Right renal cortex interstitium (tissue), 3 donors: Measurements from ENCODE around the gene OGFR. TPM values are rescaled to one million over a fixed set of nuclear protein-coding genes. Genes with fewer than 3 reads are reported as not detected.

Source experiments
- DNase-seq, 3 donors: peaks; one replicate each; pipeline ENCODE4 v3.0.0-alpha.2; 2013; ENCODE audit warnings: low read depth in 3 of 3, low spot score in 2 of 3
- polyA plus RNA-seq, 3 donors: library from polyadenylated mRNA; unstranded; fragments of 120-200 nt; gene quantifications; one replicate each; pipeline ENCODE4 v1.2.1, GENCODE V29; 2013; ENCODE audit not compliant: insufficient read length in 3 of 3

Gene OGFR
- polyA plus RNA-seq, 3 donors, result 23.9 to 24.5 (median 24.2) TPM

GRCh38 chr20:62856931-62857619 is 52.4 kb downstream of the OGFR start:
- no peak for DNase-seq

DNA sequence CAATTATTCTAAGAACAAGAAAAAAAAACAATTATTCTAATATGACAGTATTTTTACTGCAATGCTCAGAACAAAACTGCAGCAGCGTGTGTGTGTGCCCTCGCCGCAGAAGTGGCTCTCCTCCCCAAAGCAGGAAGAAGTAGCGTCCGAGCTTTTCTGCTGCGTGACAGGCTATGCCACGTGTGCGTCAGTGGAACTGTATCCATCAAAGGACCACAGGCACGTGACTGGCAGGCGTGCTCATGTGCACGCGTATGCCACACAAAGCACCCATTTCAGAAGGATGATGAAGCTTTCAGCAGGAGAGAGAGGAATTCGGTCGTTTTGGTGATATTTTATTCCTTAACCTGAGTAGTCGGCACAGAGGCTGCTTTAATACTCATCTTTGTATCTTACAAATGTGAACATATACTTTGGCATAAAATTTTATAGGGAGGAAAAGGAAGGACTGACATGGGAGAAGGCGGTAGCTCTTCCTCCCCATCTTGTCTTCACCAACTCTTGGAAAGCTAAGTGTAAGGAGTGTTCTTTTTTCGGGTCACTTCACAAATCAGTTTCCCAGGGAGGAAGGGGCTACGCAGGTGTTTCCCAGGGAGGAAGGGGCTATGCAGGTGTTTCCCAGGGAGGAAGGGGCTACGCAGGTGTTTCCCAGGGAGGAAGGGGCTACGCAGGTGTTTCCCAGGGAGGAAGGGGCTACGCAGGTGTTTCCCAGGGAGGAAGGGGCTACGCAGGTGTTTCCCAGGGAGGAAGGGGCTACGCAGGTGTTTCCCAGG is 53.6 kb downstream of the OGFR start:
- no peak for DNase-seq

GRCh38 chr20:62859721-62860120 is 55.1 kb downstream of the OGFR start:
- no peak for DNase-seq

GRCh38 chr20:62860391-62860923 is 55.8 kb downstream of the OGFR start:
- DNase-seq, result no peak

DNA sequence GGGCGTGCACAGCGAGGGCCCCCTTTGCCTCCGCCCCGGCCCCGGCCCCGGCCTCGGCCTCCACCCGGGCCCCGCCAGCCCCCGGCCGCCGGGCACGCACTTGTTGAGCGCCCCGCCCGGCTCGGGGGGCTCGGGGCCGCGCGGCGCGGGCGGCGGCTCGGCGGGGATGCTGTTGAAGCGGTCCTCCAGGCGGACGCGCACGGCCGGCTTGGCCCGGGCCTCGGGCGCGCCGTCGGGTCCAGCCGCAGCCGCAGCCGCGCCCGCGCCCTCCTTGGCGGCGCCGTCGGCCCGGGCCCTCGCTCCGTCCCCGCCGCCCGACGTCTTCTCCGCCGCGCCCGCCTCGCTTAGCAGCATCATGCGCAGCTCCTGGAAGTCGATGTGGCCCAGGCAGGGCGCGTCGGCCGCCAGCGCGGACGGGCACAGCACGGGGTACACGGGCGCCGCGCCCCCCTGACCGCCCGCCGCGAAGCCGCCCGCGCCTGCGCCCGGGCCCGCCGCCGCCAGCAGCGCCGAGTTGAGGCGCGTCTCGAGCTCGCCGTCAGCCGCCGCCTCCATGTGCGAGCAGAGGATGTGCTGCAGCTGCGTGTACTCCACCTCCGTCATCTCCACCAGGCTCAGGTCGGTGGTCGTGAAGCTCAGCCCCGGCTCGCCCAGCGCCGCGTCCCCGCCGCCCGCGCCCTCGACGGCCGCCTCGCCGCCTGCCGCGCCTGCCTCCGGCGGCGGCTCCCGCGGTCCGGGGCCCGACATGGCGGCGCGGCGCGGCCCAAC is 56.5 kb downstream of the OGFR start:
- DNase-seq, result no peak

DNA sequence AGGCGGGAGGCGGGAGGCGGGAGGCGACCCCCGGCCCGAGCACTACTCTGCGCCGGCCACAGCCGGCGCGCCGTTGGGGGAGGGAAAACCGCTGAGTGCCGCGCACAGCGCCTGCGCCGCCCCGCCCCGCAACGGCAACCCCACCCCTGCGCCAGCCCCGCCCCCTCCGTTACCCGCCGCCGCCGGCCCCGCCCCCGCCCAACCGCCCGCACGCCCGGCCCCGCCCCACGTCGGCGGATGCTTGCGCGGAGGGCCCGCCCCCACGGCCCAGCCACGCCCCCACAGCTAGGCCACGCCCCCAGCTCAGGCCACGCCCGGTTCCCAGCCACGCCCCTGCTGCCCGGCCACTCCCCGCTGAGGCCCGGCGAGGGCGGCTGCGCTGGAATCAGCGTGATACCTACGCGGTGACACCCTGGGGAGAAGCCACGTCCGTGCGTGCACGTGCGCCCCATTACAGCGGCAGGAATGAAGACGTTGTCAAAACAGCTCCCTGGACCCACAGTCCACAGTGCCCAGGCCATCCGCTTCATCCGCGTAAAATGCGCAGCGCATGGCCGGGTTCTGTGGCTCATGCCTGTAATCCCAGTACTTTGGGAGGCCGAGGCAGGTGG is 57.2 kb downstream of the OGFR start, which contains the start of gene TCFL5:
TCFL5 (minus strand) TSS at position 97 of the 611 bp plus-strand sequence. CDS start 152 bp downstream, outside the sequence.
- no peak for DNase-seq

Other genes with a start within 250 kb of the OGFR start
- gene SLCO4A1, start 162.3 kb upstream of the OGFR start, polyA plus RNA-seq, result 1 to 10 TPM; 1.8 to 2.7 (median 2.3) TPM
- 1 to 10 TPM in 2 of 3 donors, under 1 TPM in 1; 0.96 to 1.2 (median 1.0) TPM for gene NTSR1, start 96.0 kb upstream of the OGFR start, polyA plus RNA-seq
- gene MRGBP, start 8.4 kb upstream of the OGFR start, polyA plus RNA-seq, result 10 to 100 TPM; 15.0 to 16.0 (median 15.2) TPM
- 10 to 100 TPM; 12.7 to 19.5 (median 14.1) TPM for gene COL9A3, start 12.2 kb downstream of the OGFR start, polyA plus RNA-seq
- gene TCFL5, start 57.0 kb downstream of the OGFR start, polyA plus RNA-seq, result 10 to 100 TPM; 12.5 to 13.0 (median 12.5) TPM
- 10 to 100 TPM; 49.0 to 58.6 (median 57.1) TPM for gene DIDO1, start 121.7 kb downstream of the OGFR start, polyA plus RNA-seq
- gene GID8, start 133.3 kb downstream of the OGFR start, polyA plus RNA-seq, result 10 to 100 TPM; 48.9 to 54.1 (median 52.0) TPM
- 1 to 10 TPM in 2 of 3 donors, under 1 TPM in 1; 0.95 to 1.2 (median 1.1) TPM for gene SLC17A9, start 147.9 kb downstream of the OGFR start, polyA plus RNA-seq
- not detected for gene BHLHE23, start 202.1 kb downstream of the OGFR start, polyA plus RNA-seq